NOMO-1 treated with dmso at 0.1 percent for 144 hours (cell line): ENCODE data around the gene CD59.
"Not testable (repeated sequence)": the region's sequence is repeated elsewhere in the genome, so short reads cannot be mapped to it uniquely, and the experiment has no call there.

ENCODE experiments used
- DNase-seq: peaks from one replicate; lab custom pipeline; 2025; ENCODE audit not compliant: unreplicated experiment; lab: John Stamatoyannopoulos, UW

CD59 gene

GRCh38 chr11:33695051-33695566, 41.1 kb downstream of the CD59 start:
- no peak for DNase-seq

GRCh38 chr11:33694346-33695050, 41.7 kb downstream of the CD59 start:
- no peak for DNase-seq

- DNase-seq: no peak
Measured at GRCh38 chr11:33692541-33692940, 43.7 kb downstream of the CD59 start.

GRCh38 chr11:33692013-33692504, 44.2 kb downstream of the CD59 start:
- DNase-seq: no peak

- no peak for DNase-seq
Measured at GRCh38 chr11:33691066-33691864, 45.0 kb downstream of the CD59 start.

GRCh38 chr11:33690290-33691065, 45.7 kb downstream of the CD59 start:
- DNase-seq: no peak

DNA sequence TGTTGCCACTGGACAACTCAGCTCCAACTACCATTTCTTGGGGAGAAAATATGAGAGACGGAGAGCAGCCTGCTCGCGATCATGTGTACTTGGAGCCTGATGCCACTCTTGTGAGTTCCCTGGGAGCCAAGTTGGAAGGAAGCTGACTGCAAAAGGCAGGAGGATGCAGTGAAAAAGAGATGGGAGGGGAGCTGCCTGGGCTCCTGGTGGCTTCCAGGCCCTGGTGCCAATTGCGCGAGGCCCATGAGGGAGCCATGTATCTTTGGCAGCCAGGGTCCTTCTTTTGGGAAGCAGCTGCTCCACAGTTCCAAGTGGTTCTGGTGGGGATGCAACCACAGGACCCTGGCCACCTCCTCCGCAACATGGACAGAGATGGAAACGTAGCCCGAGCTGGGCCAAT, 46.7 kb downstream of the CD59 start:
- DNase-seq: no peak

DNA sequence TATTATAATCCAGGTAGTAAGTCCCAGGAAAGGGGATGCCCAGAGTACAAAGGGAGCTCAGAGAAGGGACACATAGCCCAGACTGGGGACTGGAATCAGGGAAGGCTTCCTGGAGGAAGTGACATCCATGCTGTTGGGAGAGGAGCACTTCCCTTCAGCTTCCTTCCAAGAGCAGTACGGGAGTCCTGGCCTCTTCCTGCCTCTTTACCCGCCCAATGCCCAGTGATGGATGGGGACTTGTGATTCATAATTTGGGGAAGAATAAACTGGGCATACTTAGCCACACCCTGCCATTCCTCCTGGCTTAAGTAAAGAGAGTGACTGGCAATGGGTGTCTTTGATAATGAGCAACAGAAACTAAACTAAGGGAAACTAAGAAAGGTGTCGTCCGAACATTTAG, 47.1 kb downstream of the CD59 start:
- no peak for DNase-seq

GRCh38 chr11:33687733-33688479, 48.3 kb downstream of the CD59 start:
- no peak for DNase-seq

GRCh38 chr11:33685082-33685481, 51.1 kb downstream of the CD59 start:
- DNase-seq: no peak

DNA sequence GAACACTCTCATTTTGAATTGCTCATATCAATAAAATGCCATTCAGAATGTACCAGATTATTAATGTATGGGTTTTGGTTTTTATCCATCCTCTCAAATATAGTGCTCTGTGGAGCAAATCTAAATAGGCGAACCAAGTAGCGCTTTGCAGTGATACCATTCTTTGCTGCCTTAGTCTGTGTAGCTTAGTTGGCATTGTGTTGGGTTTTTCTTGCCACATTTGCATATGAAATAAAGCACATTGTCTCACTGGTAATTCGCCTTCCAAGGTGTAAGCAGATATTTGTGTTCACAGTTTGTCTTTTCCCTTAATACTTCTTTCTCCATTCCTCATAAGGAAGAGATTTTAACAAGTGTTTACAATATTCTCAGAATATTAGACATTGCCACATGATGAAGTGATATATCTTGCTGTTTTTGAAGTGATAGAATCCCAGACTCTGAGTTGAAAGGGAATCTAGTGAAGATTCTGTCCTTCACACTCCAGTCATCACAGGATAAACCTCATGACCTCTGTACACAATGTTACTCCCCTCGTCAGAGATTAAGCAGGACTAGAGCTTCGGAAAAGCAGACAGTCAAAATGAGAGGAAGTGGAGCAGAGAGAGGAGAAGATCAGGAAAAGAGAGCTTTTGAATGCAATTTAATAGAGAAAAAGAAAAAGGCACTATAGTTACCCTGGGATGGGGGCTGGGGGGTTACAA, 52.1 kb downstream of the CD59 start:
- DNase-seq: no peak

GRCh38 chr11:33682446-33682845, 53.8 kb downstream of the CD59 start:
- no peak for DNase-seq

- DNase-seq: no peak
Measured at GRCh38 chr11:33682019-33682418, 54.2 kb downstream of the CD59 start.

- not testable (repeated sequence) for DNase-seq
Measured at GRCh38 chr11:33678616-33679015, 57.6 kb downstream of the CD59 start.

GRCh38 chr11:33674035-33674814, 62.0 kb downstream of the CD59 start:
- no peak for DNase-seq

DNA sequence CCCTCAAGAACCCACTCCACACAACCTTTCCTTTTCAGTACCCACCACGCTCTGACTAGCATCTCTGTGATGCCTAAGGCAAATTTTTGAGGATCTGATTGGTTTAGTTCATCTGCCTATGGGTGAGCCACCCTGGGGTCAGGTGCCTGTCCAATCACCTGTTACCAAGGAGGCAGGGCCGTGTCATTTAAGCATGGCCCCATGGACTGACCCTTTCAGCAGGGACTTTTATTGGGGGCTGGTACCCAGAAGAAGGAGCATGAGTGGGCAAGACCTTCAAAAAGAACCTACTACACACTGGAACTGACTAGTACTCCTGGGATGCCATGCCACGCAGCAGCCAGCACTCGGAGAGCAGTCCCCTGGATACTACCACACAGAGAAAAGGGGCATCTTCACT, 64.0 kb downstream of the CD59 start:
- DNase-seq: no peak

GRCh38 chr11:33670250-33671011, 65.8 kb downstream of the CD59 start:
- no peak for DNase-seq

DNA sequence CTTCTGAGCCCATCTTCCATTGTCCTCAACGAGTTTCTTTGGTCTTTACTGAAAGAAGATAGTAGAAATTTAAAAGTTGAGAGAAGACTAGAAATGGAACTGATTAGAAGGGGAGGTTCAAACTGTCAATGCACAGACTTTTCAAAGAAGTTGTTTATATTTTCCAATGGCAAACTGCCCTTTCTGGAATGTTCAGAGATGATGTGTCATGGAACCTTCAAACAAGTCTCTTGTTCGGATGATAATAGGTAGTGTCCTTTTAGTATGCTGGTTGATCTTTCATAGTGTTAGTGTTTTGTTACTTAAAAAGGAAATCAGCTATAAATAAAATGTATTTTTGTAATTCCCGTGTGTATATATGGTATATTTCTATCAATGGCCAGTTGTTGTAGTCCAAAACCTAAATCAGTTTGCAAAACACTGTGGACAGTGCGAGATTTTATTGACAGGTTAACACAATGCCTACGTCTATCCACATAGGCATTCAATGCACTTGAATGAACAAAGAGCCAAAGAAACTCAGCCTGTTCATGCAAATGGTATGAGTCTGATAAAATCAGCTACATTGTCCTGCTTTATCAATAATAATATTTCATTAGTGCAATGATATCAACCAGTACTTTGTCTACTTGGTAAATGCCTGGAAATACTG, 66.5 kb downstream of the CD59 start:
- DNase-seq: no peak
